ENCODE measurements around the gene HTD2.
A peak's percentile ranks its signal among the peaks of the same experiment; 100 is the strongest.

Gene HTD2

GRCh38 chr3:58329150-58329921 is 23.0 kb downstream of the HTD2 start:
- no peak for DNase-seq (ENCODE audit: extremely low read depth, low read depth)
- TF ChIP-seq, protein P1, sequence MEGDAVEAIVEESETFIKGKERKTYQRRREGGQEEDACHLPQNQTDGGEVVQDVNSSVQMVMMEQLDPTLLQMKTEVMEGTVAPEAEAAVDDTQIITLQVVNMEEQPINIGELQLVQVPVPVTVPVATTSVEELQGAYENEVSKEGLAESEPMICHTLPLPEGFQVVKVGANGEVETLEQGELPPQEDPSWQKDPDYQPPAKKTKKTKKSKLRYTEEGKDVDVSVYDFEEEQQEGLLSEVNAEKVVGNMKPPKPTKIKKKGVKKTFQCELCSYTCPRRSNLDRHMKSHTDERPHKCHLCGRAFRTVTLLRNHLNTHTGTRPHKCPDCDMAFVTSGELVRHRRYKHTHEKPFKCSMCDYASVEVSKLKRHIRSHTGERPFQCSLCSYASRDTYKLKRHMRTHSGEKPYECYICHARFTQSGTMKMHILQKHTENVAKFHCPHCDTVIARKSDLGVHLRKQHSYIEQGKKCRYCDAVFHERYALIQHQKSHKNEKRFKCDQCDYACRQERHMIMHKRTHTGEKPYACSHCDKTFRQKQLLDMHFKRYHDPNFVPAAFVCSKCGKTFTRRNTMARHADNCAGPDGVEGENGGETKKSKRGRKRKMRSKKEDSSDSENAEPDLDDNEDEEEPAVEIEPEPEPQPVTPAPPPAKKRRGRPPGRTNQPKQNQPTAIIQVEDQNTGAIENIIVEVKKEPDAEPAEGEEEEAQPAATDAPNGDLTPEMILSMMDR (IDR thresholded peaks at IDR 0.05; ENCODE audit: low read depth, low read length) = no peak

GRCh38 chr3:58329922-58330413 is 23.6 kb downstream of the HTD2 start:
- DNase-seq (ENCODE audit: extremely low read depth, low read depth) = no peak
- TF ChIP-seq, protein P1 (IDR thresholded peaks at IDR 0.05; ENCODE audit: low read depth, low read length) = no peak

- TF ChIP-seq, protein P1 (IDR thresholded peaks at IDR 0.05; ENCODE audit: low read depth, low read length) = no peak
- DNase-seq (ENCODE audit: extremely low read depth, low read depth) = no peak
Observed at GRCh38 chr3:58331593-58332152, 25.4 kb downstream of the HTD2 start.

GRCh38 chr3:58332575-58333188 is 26.4 kb downstream of the HTD2 start, which contains the start of gene PXK:
Gene PXK, plus strand, starts transcription at chr3:58332892. Its CDS starts 97 bp downstream, at chr3:58332989.
- peak; percentile 50 for DNase-seq (ENCODE audit: extremely low read depth, low read depth)
- TF ChIP-seq, protein P1 (IDR thresholded peaks at IDR 0.05; ENCODE audit: low read depth, low read length) = no peak; the same call in 1 of the 2 replicates

GRCh38 chr3:58333206-58334012 is 27.1 kb downstream of the HTD2 start:
- DNase-seq (ENCODE audit: extremely low read depth, low read depth) = no peak
- TF ChIP-seq, protein P1 (IDR thresholded peaks at IDR 0.05; ENCODE audit: low read depth, low read length) = peak; percentile 1; the same call in 1 of the 2 replicates

DNA sequence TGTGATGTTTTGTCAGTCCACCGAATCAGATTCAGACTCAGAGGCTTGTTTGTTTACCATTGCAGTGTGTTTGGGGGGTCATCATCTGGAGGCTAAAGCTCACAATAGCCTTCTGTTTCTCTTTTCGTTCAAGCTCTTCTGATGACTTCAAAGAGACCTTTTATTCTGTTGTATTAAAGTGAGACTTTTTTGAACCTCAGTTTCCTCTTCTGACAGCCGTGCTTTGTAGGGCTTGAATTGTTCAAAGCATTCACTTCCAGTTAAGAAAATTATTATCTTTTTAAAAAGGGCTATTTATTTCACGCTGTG is 27.6 kb downstream of the HTD2 start:
- TF ChIP-seq, protein P1 (IDR thresholded peaks at IDR 0.05; ENCODE audit: low read depth, low read length) = no peak
- DNase-seq (ENCODE audit: extremely low read depth, low read depth) = no peak
